ENCODE data around the gene RTP2. TPM values are rescaled to one million over a fixed set of nuclear protein-coding genes. Genes with fewer than 3 reads are reported as not detected.

The RTP2 gene
- total and polyA plus RNA-seq, 2 of the 4 experiments (the other 2 are of a cell fraction) = not detected

GRCh38 chr3:187735837-187736236 is 33.5 kb upstream of the RTP2 start:
- no CpG with 5 or more reads among the region's 3 CpGs for WGBS, 2 experiments (ENCODE audit: extremely low coverage in 2 of 2, insufficient read length in 1 of 2)
- H2BK15ac ChIP-seq (ENCODE audit: low read depth, low read length) = no peak overlapping the region; the same call in 2 of the 3 replicates
- TF ChIP-seq RCOR1 (IDR thresholded peaks at IDR 0.05; ENCODE audit: insufficient replicate concordance, low read length) (no peak), POLR2A (IDR thresholded peaks at IDR 0.05; ENCODE audit: low read depth, low read length) (no peak), CTCF (conservative IDR thresholded peaks at IDR 0.05; ENCODE audit: low read depth, low read length) (no peak), CHD1 (IDR thresholded peaks at IDR 0.05; ENCODE audit: low read depth, low read length) (no peak), FOS (IDR thresholded peaks at IDR 0.05; ENCODE audit: low read depth, low read length) (no peak), RFX5 (IDR thresholded peaks at IDR 0.05; ENCODE audit: low read depth, low read length) (no peak), MAZ (IDR thresholded peaks at IDR 0.05; ENCODE audit: borderline replicate concordance, low read depth, low read length) (no peak), ELK1 (IDR thresholded peaks at IDR 0.05; ENCODE audit: borderline replicate concordance, low read depth, low read length) (no peak), USF2 (IDR thresholded peaks at IDR 0.05; ENCODE audit: low read depth, low read length) (no peak), CEBPB (IDR thresholded peaks at IDR 0.05; ENCODE audit: low read depth, low read length) (no peak), BHLHE40 (IDR thresholded peaks at IDR 0.05; ENCODE audit: low read depth, low read length) (no peak), SMC3 (IDR thresholded peaks at IDR 0.05; ENCODE audit: low read depth, low read length) (no peak), MAFK (IDR thresholded peaks at IDR 0.05; ENCODE audit: low read depth, low read length) (no peak), MXI1 (IDR thresholded peaks at IDR 0.05; ENCODE audit: borderline replicate concordance, low read depth, low read length) (no peak)
- no peak overlapping the region; the same call in 1 of the 2 replicates for H2BK120ac ChIP-seq (ENCODE audit: low read depth, low read length)
- CTCF ChIA-PET = interaction anchor here (0.6 to 1.1 kb wide), 3 partner anchors 512 to 1450 kb away, joined by 3 to 4 read pairs (median 4); no protein-coding TSS in a partner anchor
- H2AFZ ChIP-seq (replicated peaks; ENCODE audit: low read length, poor library complexity) = no peak overlapping the region
- H3K4me2 ChIP-seq (ENCODE audit: low read depth, low read length) = peak overlapping the region; percentile 20; the same call in 1 of the 2 replicates
- no peak overlapping the region for H2BK20ac ChIP-seq (ENCODE audit: low read depth, low read length)
- no peak overlapping the region for H3K56ac ChIP-seq (ENCODE audit: extremely low read depth, insufficient read depth, low read length)
- no TSS peak for BruUV-seq (replicated peaks)
- no peak overlapping the region; a peak in 1 of 4 replicates for H4K8ac ChIP-seq (ENCODE audit: low read depth in 2 of 2, low read length in 2 of 2)
- DNase-seq = no peak
- H3K18ac ChIP-seq (ENCODE audit: low read depth, low read length) = 0 out of 2 replicates have a peak overlapping the region, but pooled peaks have one; percentile 16
- no peaks in the 10 kb centered on the region for H3K9me3 ChIP-seq (ENCODE audit: control insufficient read depth, insufficient read depth, low read length)
- H3K27me3 ChIP-seq (ENCODE audit: control insufficient read depth, insufficient read depth, low read length) = no peaks in the 10 kb centered on the region
- H3K27ac ChIP-seq (ENCODE audit: insufficient read depth, low read length) = no peak overlapping the region
- H4K5ac ChIP-seq (ENCODE audit: low read depth, low read length) = no peak overlapping the region
- no peak overlapping the region for H2AK9ac ChIP-seq (replicated peaks; ENCODE audit: low read depth, low read length, poor library complexity)
- H3K9me1 ChIP-seq (ENCODE audit: insufficient read depth, low read length) = peaks cover 17% of the 10 kb centered on the region
- no peak overlapping the region; the same call in 1 of the 2 replicates for H3K23ac ChIP-seq (ENCODE audit: low read depth, low read length)
- H4K91ac ChIP-seq (ENCODE audit: insufficient read depth, low read depth, low read length) = no peak overlapping the region
- peaks cover 20% of the 10 kb centered on the region for H3K4me1 ChIP-seq (ENCODE audit: control insufficient read depth, insufficient read depth, low read length)
- H2AK5ac ChIP-seq (ENCODE audit: low read depth, low read length) = peak overlapping the region; percentile 25; the same call in 1 of the 2 replicates
- intact Hi-C loops (cut with micrococcal nuclease) (no loop called here), in situ Hi-C loops (cut with MboI; ENCODE audit: low sequenced_read_pairs) (loop anchor here (10.0 to 25.0 kb wide), 5 partner anchors 676 to 1419 kb away; no protein-coding TSS in a partner anchor), dilution Hi-C loops (cut with HindIII; ENCODE audit: low sequenced_read_pairs, unreplicated experiment) (loop anchor here (25.0 kb wide), 1 partner anchor 576 kb away; no protein-coding TSS in a partner anchor)
- POLR2A ChIA-PET (ENCODE audit: unreplicated experiment) = no interaction called here
- peak overlapping the region; percentile 67; the same call in 1 of the 2 replicates for H3K4ac ChIP-seq (ENCODE audit: low read depth, low read length)
- ATAC-seq (ENCODE audit: low read depth) = no peak
- H3K4me3 ChIP-seq (ENCODE audit: insufficient read depth, low read depth, low read length) = no peak overlapping the region
- H2BK5ac ChIP-seq (ENCODE audit: low read depth, low read length, poor library complexity, severe bottlenecking) = no peak overlapping the region
- H3K79me1 ChIP-seq (ENCODE audit: low read depth in 1 of 2, low read length in 2 of 2) = peaks cover 38 to 78% of the 10 kb centered on the region in 2 experiments
- no peak overlapping the region for H3K9ac ChIP-seq (ENCODE audit: low read depth, low read length)
- peaks cover 53% of the 10 kb centered on the region for H4K20me1 ChIP-seq (ENCODE audit: insufficient read depth, low read length)
- H3K14ac ChIP-seq (replicated peaks; ENCODE audit: low read depth, low read length) = peak overlapping the region; percentile 43; the same call in 1 of the 2 replicates
- peaks cover 19% of the 10 kb centered on the region for H3K36me3 ChIP-seq (ENCODE audit: control insufficient read depth, insufficient read depth, low read length)
